SJSA1 (cell line): ENCODE data around the gene UBE2V1. TPM values are rescaled to one million over a fixed set of nuclear protein-coding genes. Genes with fewer than 3 reads are reported as not detected.
"Not testable (repeated sequence)": the region's sequence is repeated elsewhere in the genome, so short reads cannot be mapped to it uniquely, and the experiment has no call there.

ENCODE experiments used
- DNase-seq, 2 experiments: peaks; one replicate each; pipeline ENCODE4 v3.0.0-alpha.2; 2015 to 2020; ENCODE audit warnings: low spot score in 2 of 2, low read depth in 1 of 2
- H3K27ac ChIP-seq: fragments of 250-450 bp; sonication (Bioruptor Pico); 2 replicates; pipeline ENCODE4 v1.5.1; 2020; ENCODE audit warnings: mild to moderate bottlenecking, moderate library complexity
- H3K27me3 ChIP-seq: fragments of 250-450 bp; sonication (Bioruptor Pico); replicated peaks from 2 replicates; pipeline ENCODE4 v1.5.1; 2020; ENCODE audit warnings: mild to moderate bottlenecking, moderate library complexity
- H3K36me3 ChIP-seq: fragments of 250-450 bp; sonication (Bioruptor Pico); 2 replicates; pipeline ENCODE4 v1.5.1; 2020; ENCODE audit warnings: mild to moderate bottlenecking
- H3K4me1 ChIP-seq: fragments of 250-450 bp; sonication (Bioruptor Pico); replicated peaks from 2 replicates; pipeline ENCODE4 v1.6.1; 2021; ENCODE audit warnings: mild to moderate bottlenecking
- H3K4me3 ChIP-seq: fragments of 250-450 bp; sonication (Bioruptor Pico); 2 replicates; pipeline ENCODE4 v1.5.1; 2020; ENCODE audit warnings: mild to moderate bottlenecking
- H3K9me3 ChIP-seq: fragments of 250-450 bp; sonication (Bioruptor Pico); replicated peaks from 2 replicates; pipeline ENCODE4 v1.5.1; 2020; ENCODE audit warnings: mild to moderate bottlenecking
- total RNA-seq: library from RNA; depleted of rRNA; stranded (reverse); fragments of >200 nt; shearing (Covaris generic); gene quantifications from 2 replicates; pipeline ENCODE4 v1.2.3, GENCODE V29; 2014

Gene UBE2V1
- total RNA-seq, 1 experiment from 2014 or later: 51.1 TPM

DNA sequence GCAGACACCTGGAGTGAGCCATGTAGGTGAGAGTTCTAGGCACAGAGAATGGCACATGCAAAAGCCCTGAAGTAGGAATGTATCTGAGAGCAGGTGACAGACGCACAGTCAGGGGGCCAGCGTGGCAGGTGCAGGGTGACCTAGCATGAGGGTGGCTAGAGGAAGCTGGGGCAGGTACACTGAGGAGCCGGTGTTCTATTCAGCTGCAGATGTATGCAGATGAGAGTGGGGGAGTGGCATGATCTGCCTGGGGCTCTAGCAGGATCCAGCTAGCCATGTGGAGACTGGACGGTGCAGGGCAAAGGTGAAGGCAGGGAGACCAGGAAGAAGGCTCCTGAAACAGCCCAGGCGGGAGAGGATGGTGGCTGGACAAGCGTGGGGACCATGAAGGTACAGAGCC lies 29.9 kb upstream of the UBE2V1 start:
- Histone ChIP-seq H3K36me3 (peaks cover 81% of the 10 kb centered on the region), H3K27ac (no peak overlapping the region), H3K4me3 (no peak overlapping the region), H3K4me1 (peaks cover 45% of the 10 kb centered on the region), H3K27me3 (no peaks in the 10 kb centered on the region), H3K9me3 (no peaks in the 10 kb centered on the region)
- no peak for DNase-seq

DNA sequence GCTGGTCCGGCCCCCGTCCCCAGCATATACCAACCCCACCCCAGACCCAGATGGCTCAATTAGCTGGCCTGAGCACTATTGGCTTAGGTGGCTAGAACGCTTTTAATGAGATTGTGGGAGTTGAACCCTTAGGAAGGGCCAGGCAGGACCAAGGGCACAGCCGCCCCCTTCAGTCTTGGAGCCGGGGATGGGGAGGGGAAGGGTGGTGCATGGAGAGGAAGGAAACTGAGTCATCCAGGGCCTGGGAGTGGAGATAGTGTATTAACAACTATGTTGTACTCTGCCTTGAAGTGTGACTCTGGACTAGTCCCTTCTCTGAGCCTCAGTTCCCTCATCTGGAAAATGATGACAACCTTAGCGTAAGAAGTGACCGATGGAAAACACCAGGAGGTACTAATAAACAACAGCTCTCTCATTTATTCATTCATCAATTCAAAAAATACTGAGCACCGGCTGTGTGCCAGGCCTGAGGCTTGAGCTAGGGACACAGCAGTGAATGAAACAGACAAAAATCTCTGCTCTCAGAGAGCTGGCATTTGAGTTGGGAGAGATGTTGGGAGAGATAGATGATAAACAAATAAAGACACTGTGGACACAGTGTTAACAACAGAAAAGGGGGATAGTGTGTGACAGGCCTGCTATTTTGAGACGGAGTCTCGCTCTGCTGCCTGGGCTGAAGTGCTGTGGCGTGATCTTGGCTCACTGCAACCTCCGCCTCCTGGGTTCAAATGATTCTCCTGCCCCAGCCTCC lies 29.0 kb upstream of the UBE2V1 start:
- no peak overlapping the region for H3K4me3 ChIP-seq
- peaks cover 45% of the 10 kb centered on the region for H3K4me1 ChIP-seq
- H3K27ac ChIP-seq: no peak overlapping the region
- no peak for DNase-seq
- H3K9me3 ChIP-seq: no peaks in the 10 kb centered on the region
- H3K27me3 ChIP-seq: no peaks in the 10 kb centered on the region
- H3K36me3 ChIP-seq: peaks cover 81% of the 10 kb centered on the region

DNA sequence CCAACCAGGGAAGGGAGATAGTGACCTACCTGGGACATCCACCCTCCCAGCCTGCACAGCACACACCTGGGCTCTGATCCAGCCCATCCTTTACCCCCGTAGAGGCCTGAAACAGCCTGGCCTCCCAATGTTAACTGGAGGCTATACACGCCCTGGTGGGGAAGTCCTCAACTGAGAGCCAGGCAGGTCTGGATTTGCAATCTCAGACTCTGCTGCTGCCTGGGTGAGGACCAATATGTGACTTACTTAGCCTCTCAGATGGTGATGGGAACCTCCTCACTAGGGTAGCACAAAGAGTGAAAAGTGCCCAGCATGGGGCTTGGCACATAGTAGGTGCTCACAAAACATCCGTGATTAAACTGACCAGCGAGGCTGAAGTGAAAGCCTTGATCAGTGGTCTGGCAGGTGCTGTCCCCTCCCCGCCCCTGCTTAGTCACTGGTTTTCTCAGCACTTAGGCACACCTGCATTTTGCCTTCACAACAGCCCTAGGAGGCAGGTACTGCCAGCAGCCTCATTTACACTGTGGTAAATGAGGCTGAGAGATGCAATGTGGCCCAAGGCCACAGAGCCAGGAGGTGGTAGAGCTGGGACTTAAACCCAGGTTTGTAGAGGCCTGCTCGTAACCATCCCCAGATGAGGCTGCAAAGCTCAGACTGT lies 28.2 kb upstream of the UBE2V1 start:
- peaks cover 77% of the 10 kb centered on the region for H3K36me3 ChIP-seq
- H3K27ac ChIP-seq: no peak overlapping the region
- H3K9me3 ChIP-seq: no peaks in the 10 kb centered on the region
- peaks cover 40% of the 10 kb centered on the region for H3K4me1 ChIP-seq
- no peak overlapping the region for H3K4me3 ChIP-seq
- no peak for DNase-seq
- no peaks in the 10 kb centered on the region for H3K27me3 ChIP-seq

DNA sequence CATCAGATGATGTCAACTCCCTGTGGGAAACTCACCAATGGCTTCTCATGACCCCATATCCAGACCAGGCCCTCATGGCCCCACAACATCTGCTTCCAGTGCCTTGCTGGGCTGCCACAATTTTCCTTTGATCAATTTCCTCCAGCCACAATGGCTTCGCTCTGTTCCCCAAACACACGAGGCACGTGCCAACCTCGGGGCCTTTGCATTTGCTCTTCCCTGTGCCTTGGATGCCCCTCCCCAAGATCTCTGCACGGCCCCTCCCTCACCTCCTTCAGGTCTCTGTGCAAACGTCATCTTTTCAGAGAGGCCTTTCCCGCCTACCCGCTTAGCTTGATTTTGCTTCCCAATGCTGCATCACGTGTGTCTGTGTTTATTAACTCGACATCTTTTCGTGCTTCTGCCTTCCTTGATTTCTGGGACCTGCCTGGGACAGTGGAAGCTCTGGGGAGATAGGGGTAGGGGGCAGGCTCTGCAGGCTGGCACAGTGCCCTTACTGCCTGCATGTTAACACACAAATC lies 27.4 kb upstream of the UBE2V1 start:
- Histone ChIP-seq H3K27ac (no peak overlapping the region), H3K4me3 (no peak overlapping the region), H3K27me3 (no peaks in the 10 kb centered on the region), H3K9me3 (no peaks in the 10 kb centered on the region), H3K4me1 (peaks cover 36% of the 10 kb centered on the region), H3K36me3 (peaks cover 77% of the 10 kb centered on the region)
- no peak for DNase-seq

DNA sequence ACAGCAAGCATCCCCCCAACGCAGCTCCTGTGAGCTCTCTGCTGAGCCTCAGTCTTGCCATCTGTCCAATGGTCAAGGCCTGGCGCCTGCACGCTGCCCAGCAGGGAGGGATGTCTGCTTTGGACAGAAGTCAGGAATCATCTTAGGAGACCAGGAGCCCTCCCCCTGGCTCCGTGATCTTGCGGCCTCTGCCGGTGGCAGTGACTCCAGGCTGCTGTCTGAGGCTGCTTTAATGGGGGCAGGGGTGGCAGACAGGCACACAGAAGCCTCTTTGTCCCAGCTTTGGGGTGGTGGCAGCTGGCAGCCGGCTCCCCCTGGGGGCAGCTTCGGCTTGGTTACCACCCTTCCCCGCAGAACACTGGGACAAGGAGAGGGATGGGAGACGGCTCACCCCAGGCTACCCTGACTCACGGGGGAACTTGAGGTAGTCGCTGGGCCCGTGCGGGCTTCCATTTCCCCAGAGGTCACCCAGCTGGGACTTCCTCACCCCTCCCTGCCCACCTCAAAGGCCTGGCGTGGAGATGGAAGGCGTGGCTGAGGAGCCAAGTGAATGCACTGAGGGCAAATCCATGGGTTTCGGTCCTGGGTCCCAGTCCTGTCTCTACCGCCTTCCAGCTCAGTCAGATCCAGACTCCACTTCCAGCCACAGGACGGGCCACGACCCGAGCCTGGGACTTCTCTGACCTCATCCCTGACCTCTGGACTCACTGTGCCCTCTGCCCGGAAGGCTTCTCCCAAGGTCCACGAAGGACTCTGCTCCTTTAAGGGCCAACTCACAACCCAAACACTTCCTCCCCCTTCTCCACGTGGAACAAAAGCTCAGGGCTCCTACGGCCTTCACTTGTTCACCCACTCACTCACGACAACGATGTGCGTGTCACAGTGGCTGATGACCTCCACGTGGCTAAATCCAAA lies 25.8 kb upstream of the UBE2V1 start:
- no peak for DNase-seq
- Histone ChIP-seq H3K27ac (no peak overlapping the region), H3K9me3 (no peaks in the 10 kb centered on the region), H3K27me3 (no peaks in the 10 kb centered on the region), H3K36me3 (peaks cover 89% of the 10 kb centered on the region), H3K4me1 (peaks cover 25% of the 10 kb centered on the region), H3K4me3 (no peak overlapping the region)

DNA sequence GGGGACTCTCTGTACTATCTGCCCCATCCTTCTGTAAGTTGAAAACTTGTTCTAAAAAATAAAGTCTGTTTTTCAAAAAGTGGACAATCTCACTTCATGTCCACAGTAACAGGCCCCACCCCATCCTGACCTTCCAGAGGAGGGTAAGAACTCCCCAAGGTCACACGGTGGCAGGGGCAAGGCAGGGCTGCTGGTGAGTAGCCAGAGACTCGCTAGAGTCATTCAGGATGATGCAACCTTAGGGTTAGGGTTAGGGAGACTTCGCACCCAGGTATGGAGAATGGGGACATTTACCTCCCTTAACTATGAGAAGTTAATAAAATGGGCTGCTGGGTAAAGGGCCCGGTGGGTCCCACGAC lies 25.1 kb upstream of the UBE2V1 start:
- Histone ChIP-seq H3K9me3 (no peaks in the 10 kb centered on the region), H3K4me3 (no peak overlapping the region), H3K27me3 (no peaks in the 10 kb centered on the region), H3K4me1 (peaks cover 25% of the 10 kb centered on the region), H3K36me3 (peaks cover 89% of the 10 kb centered on the region), H3K27ac (no peak overlapping the region)
- no peak for DNase-seq

DNA sequence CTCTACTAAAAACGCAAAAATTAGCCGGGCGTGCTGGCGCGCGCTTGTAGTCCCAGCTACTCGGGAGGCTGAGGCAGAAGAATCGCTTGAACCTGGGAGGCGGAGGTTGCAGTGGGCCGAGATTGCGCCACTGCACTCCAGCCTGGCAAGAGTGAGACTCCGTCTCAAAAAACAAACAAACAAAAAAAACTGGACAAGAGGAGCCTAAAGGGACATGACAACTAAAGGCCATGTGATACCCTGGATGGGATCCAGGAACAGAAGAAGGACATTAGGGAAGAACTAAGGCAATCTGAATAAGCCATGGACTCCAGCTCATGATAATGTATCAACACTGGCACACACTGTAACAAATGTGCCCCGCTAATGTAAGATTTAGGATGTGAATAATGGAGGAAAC lies 24.8 kb upstream of the UBE2V1 start:
- peaks cover 89% of the 10 kb centered on the region for H3K36me3 ChIP-seq
- not testable (repeated sequence) for H3K9me3 ChIP-seq, DNase-seq, H3K27me3 ChIP-seq, H3K4me3 ChIP-seq
- H3K27ac ChIP-seq: 0 out of 2 replicates have a peak overlapping the region, but pooled peaks have one; percentile 19
- peaks cover 25% of the 10 kb centered on the region for H3K4me1 ChIP-seq

DNA sequence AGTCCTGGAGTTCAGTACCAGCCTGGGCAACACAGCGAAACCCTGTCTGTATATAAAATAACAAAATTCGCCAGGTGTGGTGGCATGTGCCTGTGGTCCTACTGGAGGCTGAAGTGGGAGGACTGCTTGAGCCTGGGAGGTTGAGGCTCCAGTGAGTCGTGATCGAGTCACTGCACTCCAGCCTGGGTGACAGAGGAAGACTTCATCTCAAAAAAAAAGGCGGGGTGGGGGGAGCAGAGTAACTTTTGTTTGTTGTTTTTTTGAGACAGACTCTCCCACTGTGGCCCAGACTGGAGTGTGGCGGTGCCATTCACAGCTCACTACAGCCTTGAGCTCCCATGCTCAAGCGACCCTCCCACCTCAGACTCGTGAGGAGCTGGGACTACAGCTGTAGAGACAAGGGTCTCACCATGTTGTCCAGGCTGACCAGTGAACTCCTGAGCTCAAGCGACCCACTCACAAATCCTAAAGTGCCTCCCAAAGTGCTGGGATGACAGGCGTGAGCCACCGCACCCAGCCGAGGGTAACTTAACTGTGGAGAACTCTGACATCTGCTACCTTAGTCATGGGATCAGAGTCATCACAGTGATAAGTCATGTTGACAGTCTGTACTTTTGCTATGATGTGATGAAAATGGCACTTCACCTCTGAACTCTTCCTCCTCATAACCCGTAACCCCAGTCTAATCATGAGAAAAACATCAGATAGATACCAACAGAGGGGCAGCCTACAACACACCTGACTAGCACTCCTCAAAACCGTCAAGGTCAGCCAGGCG lies 24.1 kb upstream of the UBE2V1 start:
- no peaks in the 10 kb centered on the region for H3K27me3 ChIP-seq
- no peak overlapping the region for H3K4me3 ChIP-seq
- peaks cover 25% of the 10 kb centered on the region for H3K4me1 ChIP-seq
- H3K27ac ChIP-seq: 0 out of 2 replicates have a peak overlapping the region, but pooled peaks have one; percentile 19
- no peaks in the 10 kb centered on the region for H3K9me3 ChIP-seq
- DNase-seq: peak; percentile 66 to 69
- H3K36me3 ChIP-seq: peaks cover 88% of the 10 kb centered on the region

DNA sequence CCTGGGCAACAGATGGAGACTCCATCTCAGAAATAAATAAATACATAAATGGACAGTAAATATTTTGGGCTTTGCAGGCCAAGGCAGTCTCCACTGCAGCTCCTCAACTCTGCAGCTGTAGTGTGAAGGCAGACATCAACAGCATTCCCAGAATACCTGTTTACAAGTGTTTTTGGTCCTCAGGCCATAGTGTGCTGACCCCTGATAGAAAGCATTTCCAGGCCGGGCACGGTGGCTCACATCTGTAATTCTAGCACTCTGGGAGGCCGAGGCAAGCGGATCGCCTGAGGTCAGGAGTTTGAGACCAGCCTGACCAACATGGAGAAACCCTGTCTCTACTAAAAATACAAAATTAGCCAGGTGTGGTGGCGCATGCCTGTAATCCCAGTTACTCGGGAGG lies 22.2 kb upstream of the UBE2V1 start:
- Histone ChIP-seq H3K36me3 (peaks cover 82% of the 10 kb centered on the region), H3K4me1 (peaks cover 36% of the 10 kb centered on the region)
- DNase-seq, H3K27ac ChIP-seq, H3K9me3 ChIP-seq, H3K27me3 ChIP-seq, H3K4me3 ChIP-seq: not testable (repeated sequence)

DNA sequence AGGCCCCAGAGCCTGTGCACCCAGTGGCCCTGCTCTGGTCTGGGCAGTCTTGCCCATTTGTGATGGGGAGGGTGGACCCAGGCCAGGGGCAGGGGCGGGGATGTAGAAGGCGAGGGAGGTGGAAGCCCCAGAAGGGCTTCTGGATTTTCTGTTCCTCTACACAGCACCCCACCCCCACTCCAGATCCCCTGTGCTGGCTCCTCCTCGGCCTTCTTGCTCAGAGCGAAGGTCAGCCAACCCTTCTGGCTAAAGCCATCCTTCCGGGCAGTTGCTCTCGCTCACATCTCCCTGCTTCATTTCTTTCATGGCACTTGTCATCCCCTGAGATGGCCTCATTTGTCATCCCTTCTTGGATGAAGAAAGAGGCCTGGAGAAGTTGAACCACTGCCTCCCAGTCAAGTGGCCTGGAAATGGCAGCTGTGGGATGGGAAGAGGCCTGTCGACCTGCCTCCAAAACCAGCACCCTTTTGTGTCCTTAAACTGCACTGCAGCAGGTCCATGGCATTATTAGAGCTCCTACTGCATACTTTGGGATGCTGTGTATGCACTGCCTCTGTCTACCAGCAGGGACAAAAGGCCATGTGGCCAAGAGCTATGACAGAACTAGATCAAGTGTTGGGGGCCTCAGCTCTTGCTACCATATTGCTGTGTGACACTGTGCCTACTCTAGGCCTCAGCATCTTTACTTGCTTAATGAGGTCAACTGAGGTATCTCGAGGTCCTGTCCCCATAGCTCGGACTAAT lies 20.7 kb upstream of the UBE2V1 start:
- H3K27me3 ChIP-seq: no peaks in the 10 kb centered on the region
- no peak overlapping the region for H3K4me3 ChIP-seq
- H3K36me3 ChIP-seq: peaks cover 87% of the 10 kb centered on the region
- no peak overlapping the region for H3K27ac ChIP-seq
- no peak for DNase-seq
- no peaks in the 10 kb centered on the region for H3K9me3 ChIP-seq
- peaks cover 33% of the 10 kb centered on the region for H3K4me1 ChIP-seq

DNA sequence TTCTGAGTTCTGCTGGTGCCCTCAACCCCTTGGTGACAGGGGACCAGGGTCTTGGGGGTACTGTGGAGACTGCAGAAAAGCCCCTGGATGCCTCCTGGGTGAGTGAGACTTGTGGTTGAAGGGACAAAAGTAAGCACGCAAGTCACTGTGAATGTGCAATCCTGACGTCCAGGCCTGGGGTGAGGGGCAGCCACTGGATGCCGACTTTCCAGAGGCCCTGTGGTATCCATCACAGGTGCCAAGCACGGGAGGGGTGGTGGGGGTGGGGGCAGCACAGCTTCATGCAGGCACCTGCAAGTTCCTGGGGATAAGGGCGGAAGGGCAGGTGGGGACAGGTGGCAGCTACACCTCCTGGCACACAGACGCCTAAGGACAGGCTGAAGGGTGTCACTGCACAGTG lies 20.1 kb upstream of the UBE2V1 start:
- Histone ChIP-seq H3K36me3 (peaks cover 87% of the 10 kb centered on the region), H3K9me3 (no peaks in the 10 kb centered on the region), H3K27me3 (no peaks in the 10 kb centered on the region), H3K4me3 (no peak overlapping the region), H3K27ac (no peak overlapping the region), H3K4me1 (peaks cover 27% of the 10 kb centered on the region)
- no peak for DNase-seq

DNA sequence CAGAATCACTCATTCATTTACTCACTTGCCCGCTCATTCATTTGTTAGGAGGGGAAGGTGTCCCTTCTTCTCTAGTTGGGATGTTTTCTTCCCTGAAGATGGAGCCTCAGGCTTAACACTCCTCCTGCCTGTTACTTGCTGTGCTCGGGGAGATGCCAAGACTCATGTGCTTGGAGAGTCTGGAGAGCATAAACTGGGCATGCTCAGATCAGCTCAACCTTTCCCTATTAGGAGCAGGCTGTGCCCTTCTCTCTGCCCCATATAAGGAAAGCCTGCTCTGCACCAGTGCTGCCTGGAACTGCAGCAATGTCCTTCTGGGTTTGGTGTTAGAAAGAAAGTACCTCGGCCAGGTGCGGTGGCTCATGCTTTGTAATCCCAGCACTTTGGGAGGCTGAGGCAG lies 18.0 kb upstream of the UBE2V1 start:
- Histone ChIP-seq H3K9me3 (no peaks in the 10 kb centered on the region), H3K4me1 (peaks cover 13% of the 10 kb centered on the region), H3K36me3 (peaks cover 89% of the 10 kb centered on the region), H3K4me3 (no peak overlapping the region), H3K27me3 (no peaks in the 10 kb centered on the region), H3K27ac (no peak overlapping the region)
- DNase-seq: no peak

DNA sequence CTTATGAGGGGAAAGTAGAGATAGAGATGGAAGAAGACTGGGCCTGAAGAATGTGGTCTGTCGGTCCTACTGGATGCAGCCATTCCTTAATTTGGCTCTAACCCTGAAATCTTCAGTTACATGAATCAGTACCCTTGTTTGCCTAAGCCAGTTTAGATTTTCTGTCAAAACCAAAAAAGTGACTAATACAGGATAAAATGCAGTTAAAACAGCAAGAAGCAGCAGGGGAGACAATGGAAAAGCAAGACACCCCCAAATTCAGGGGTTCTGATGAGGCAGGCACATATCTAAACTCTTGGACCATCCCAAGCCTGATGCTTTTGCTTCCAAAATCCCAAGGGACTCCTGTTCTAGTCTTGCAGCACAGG lies 17.4 kb upstream of the UBE2V1 start:
- peaks cover 90% of the 10 kb centered on the region for H3K36me3 ChIP-seq
- no peak for DNase-seq
- H3K4me1 ChIP-seq: peaks cover 13% of the 10 kb centered on the region
- H3K9me3 ChIP-seq: no peaks in the 10 kb centered on the region
- H3K4me3 ChIP-seq: no peak overlapping the region
- H3K27me3 ChIP-seq: no peaks in the 10 kb centered on the region
- H3K27ac ChIP-seq: no peak overlapping the region
